Measurements from ENCODE around the gene NFKBIL1. TPM values are rescaled to one million over a fixed set of nuclear protein-coding genes. Genes with fewer than 3 reads are reported as not detected.

Gene NFKBIL1
- total and polyA plus RNA-seq, 2 of the 4 experiments (the other 2 are of a cell fraction), result 7.8 to 10.8 TPM

DNA sequence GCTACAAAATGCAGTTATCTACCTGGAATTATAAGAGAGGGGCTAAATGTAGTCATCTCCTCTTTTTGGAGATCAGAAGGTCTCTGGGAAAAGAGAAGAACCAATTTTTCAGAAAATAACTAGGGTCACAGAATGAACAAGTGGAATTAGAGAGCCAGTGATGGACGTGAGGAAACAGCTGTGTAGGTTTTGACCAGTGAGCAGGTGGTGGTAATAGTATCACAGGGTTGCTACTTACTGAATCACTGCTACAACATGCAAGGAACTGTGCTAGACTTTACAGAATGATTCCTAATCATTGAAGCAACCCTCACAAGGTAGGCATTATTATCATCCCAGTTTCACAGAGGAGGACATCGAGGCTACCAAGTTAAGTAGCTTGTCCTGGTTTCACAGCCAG is 2.7 kb upstream of the NFKBIL1 start:
- no peak overlapping the region for H3K4ac ChIP-seq (ENCODE audit: low read depth, low read length)
- H3K4me2 ChIP-seq (ENCODE audit: low read depth, low read length), result no peak overlapping the region
- H3K9ac ChIP-seq (ENCODE audit: low read depth, low read length), result no peak overlapping the region
- no peak overlapping the region for H3K23ac ChIP-seq (ENCODE audit: low read depth, low read length)
- peaks cover 9% of the 10 kb centered on the region for H3K36me3 ChIP-seq (ENCODE audit: control insufficient read depth, insufficient read depth, low read length)
- no peak overlapping the region for H2BK15ac ChIP-seq (ENCODE audit: low read depth, low read length)
- H2BK5ac ChIP-seq (ENCODE audit: low read depth, low read length, poor library complexity, severe bottlenecking), result no peak overlapping the region
- no TSS peak for BruUV-seq (replicated peaks)
- no peak overlapping the region for H4K91ac ChIP-seq (ENCODE audit: insufficient read depth, low read depth, low read length)
- no peaks in the 10 kb centered on the region for H3K27me3 ChIP-seq (ENCODE audit: control insufficient read depth, insufficient read depth, low read length)
- no peak overlapping the region for H2BK20ac ChIP-seq (ENCODE audit: low read depth, low read length)
- peaks cover 8 to 52% of the 10 kb centered on the region in 2 experiments; a peak in 3 of 4 replicates for H3K79me1 ChIP-seq (ENCODE audit: low read depth in 1 of 2, low read length in 2 of 2)
- no peak overlapping the region for H3K4me3 ChIP-seq (ENCODE audit: insufficient read depth, low read depth, low read length)
- CTCF ChIA-PET, result no interaction called here
- intact Hi-C loops (cut with micrococcal nuclease) (loop anchor here (5.0 kb wide), 3 partner anchors 38 to 408 kb away; partner anchors contain the start of genes HSPA1B and LTB), dilution Hi-C loops (cut with HindIII; ENCODE audit: low sequenced_read_pairs, unreplicated experiment) (no loop called here), in situ Hi-C loops (cut with MboI; ENCODE audit: low sequenced_read_pairs) (loop anchor here (5.0 to 10.0 kb wide), 3 partner anchors 52 to 290 kb away; no protein-coding TSS in a partner anchor)
- no peak for ATAC-seq (ENCODE audit: low read depth)
- H2AK9ac ChIP-seq (replicated peaks; ENCODE audit: low read depth, low read length, poor library complexity), result no peak overlapping the region
- no peak overlapping the region for H4K8ac ChIP-seq (ENCODE audit: low read depth in 2 of 2, low read length in 2 of 2)
- TF ChIP-seq MXI1 (IDR thresholded peaks at IDR 0.05; ENCODE audit: borderline replicate concordance, low read depth, low read length), result no peak
- TF ChIP-seq BHLHE40 (IDR thresholded peaks at IDR 0.05; ENCODE audit: low read depth, low read length), result no peak
- TF ChIP-seq CEBPB (IDR thresholded peaks at IDR 0.05; ENCODE audit: low read depth, low read length), result no peak
- TF ChIP-seq, protein P1, sequence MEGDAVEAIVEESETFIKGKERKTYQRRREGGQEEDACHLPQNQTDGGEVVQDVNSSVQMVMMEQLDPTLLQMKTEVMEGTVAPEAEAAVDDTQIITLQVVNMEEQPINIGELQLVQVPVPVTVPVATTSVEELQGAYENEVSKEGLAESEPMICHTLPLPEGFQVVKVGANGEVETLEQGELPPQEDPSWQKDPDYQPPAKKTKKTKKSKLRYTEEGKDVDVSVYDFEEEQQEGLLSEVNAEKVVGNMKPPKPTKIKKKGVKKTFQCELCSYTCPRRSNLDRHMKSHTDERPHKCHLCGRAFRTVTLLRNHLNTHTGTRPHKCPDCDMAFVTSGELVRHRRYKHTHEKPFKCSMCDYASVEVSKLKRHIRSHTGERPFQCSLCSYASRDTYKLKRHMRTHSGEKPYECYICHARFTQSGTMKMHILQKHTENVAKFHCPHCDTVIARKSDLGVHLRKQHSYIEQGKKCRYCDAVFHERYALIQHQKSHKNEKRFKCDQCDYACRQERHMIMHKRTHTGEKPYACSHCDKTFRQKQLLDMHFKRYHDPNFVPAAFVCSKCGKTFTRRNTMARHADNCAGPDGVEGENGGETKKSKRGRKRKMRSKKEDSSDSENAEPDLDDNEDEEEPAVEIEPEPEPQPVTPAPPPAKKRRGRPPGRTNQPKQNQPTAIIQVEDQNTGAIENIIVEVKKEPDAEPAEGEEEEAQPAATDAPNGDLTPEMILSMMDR (conservative IDR thresholded peaks at IDR 0.05; ENCODE audit: low read depth, low read length), result no peak
- TF ChIP-seq MAFK (IDR thresholded peaks at IDR 0.05; ENCODE audit: low read depth, low read length), result no peak
- no peak for TF ChIP-seq RFX5 (IDR thresholded peaks at IDR 0.05; ENCODE audit: low read depth, low read length)
- TF ChIP-seq POLR2A (IDR thresholded peaks at IDR 0.05; ENCODE audit: low read depth, low read length), result no peak
- no peak for TF ChIP-seq SMC3 (IDR thresholded peaks at IDR 0.05; ENCODE audit: low read depth, low read length)
- TF ChIP-seq CHD1 (IDR thresholded peaks at IDR 0.05; ENCODE audit: low read depth, low read length), result no peak
- no peak for TF ChIP-seq NFE2L2 (IDR thresholded peaks at IDR 0.05; ENCODE audit: low read depth, low read length)
- no peak for TF ChIP-seq MAZ (IDR thresholded peaks at IDR 0.05; ENCODE audit: borderline replicate concordance, low read depth, low read length)
- TF ChIP-seq USF2 (IDR thresholded peaks at IDR 0.05; ENCODE audit: low read depth, low read length), result no peak
- POLR2A ChIA-PET (ENCODE audit: unreplicated experiment), result interaction anchor here (0.6 kb wide), 1 partner anchor 50 kb away, joined by 3 read pairs; no protein-coding TSS in a partner anchor
- no peak overlapping the region for H3K27ac ChIP-seq (ENCODE audit: insufficient read depth, low read length)
- H4K20me1 ChIP-seq (ENCODE audit: insufficient read depth, low read length), result peaks cover 21% of the 10 kb centered on the region
- H3K56ac ChIP-seq (ENCODE audit: extremely low read depth, insufficient read depth, low read length), result no peak overlapping the region
- H3K18ac ChIP-seq (ENCODE audit: low read depth, low read length), result no peak overlapping the region
- peaks cover 12% of the 10 kb centered on the region for H3K4me1 ChIP-seq (ENCODE audit: control insufficient read depth, insufficient read depth, low read length)
- no peak overlapping the region for H2AFZ ChIP-seq (replicated peaks; ENCODE audit: low read length, poor library complexity)
- H2AK5ac ChIP-seq (ENCODE audit: low read depth, low read length), result no peak overlapping the region
- peaks cover 6% of the 10 kb centered on the region for H3K9me1 ChIP-seq (ENCODE audit: insufficient read depth, low read length)
- H4K5ac ChIP-seq (ENCODE audit: low read depth, low read length), result no peak overlapping the region
- no peaks in the 10 kb centered on the region for H3K9me3 ChIP-seq (ENCODE audit: control insufficient read depth, insufficient read depth, low read length)
- no peak overlapping the region for H3K14ac ChIP-seq (replicated peaks; ENCODE audit: low read depth, low read length)
- no peak for DNase-seq
- H2BK120ac ChIP-seq (ENCODE audit: low read depth, low read length), result no peak overlapping the region
- no CpG with 5 or more reads among the region's 2 CpGs for WGBS, 2 experiments (ENCODE audit: extremely low coverage in 2 of 2, insufficient read length in 1 of 2)

Measured in IMR-90 (cell line).